AML-193 (cell line): Measurements from ENCODE around the gene NGRN.
"Not testable (repeated sequence)": the region's sequence is repeated elsewhere in the genome, so short reads cannot be mapped to it uniquely, and the experiment has no call there.

Experiments used
- DNase-seq, 2 experiments: peaks; one replicate each; lab custom pipeline; 2025; lab: John Stamatoyannopoulos, UW

NGRN gene

DNA sequence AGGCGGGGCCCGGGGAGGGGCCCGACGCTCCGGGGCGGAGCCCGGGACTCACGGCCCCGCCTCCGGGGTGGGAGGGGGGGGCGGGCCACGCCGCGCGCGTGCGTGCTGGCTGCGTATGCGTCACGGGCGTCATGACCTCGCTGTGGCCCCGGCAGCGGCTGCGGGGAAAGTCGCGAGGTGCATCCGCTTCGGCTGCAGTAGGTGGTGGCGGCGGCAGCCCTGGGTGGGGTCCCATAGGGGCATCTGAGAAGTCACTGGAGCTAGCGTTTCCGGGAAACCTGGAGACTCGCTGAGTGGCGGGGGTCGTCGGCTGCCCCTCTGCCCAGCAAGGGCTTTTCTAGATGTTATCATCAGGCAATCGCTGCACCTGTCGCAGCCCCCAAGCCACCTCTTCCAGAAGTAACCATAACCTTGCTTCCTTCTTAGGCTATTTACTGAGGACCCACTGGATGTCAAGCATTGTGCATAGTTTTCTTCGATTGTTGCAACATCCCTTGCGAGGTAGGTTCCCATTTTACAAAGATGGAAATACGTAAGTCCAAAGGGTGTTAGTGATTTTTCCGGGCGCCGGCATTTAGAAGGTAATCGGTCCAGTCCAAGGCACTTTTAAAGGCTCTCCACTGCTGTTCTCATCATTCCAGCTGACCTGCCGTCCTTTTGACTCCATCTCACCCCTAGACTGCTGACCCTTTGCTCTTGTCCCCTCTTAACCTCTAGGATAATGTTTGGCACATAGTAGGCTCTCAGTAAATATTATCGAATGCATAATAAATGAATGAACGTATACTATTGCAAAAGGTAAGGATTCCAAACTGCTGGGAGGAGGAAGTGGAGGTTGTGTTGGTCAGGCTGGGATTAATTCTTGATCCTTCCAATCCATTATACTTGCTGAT, 31.1 kb upstream of the NGRN start, which contains the start of gene GDPGP1:
GDPGP1 (plus strand) TSS at position 114 of the 893 bp plus-strand sequence. CDS start 6,700 bp downstream, outside the sequence.
- peak in 1 of 2 experiments; percentile 42 for DNase-seq

DNA sequence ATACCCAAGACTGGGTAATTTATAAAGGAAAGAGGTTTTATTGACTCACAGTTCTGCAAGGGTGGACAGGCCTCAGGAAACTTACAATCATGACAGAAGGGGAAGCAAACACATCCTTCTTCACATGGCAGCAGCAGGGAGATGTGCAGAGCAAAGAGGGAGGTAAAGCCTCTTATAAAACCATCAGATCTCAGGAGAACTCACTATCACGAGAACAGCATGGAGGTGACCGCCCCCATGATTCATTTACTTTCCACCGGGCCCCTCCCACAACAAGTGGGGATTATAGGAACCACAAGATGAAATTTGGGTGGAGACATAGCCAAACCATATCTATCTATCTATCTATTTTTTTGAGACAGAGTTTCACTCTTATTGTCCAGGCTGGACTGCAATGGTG, 26.1 kb upstream of the NGRN start:
- no peak for DNase-seq

DNA sequence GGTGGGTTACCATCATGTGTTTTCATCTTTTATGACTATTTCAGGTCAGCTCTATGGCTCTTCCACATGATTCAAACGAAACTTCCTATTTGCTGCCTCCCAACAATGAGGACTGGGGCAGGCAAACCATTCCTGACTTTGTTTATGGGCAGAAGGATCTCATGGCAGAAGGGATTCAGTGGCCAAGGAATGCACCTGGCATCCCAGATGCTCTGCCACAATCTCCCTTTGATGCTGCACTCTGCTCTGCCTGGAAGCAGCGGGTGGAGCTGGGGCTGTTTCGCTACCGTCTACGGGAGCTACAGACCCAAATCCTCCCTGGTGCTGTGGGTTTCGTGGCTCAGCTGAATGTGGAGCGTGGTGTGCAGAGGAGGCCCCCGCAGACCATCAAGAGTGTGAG, 24.6 kb upstream of the NGRN start:
- no peak for DNase-seq

GRCh38 chr15:90241343-90242192, 23.9 kb upstream of the NGRN start:
- no peak for DNase-seq

GRCh38 chr15:90243943-90244639, 21.4 kb upstream of the NGRN start:
- DNase-seq = no peak

GRCh38 chr15:90248789-90249202, 16.7 kb upstream of the NGRN start:
- no peak for DNase-seq

GRCh38 chr15:90249203-90249863, 16.1 kb upstream of the NGRN start, which contains the start of gene TTLL13:
Gene TTLL13, plus strand, starts transcription at chr15:90249556. Its CDS starts 1,075 bp downstream, at chr15:90250631.
- DNase-seq = peak; percentile 51 to 73

DNA sequence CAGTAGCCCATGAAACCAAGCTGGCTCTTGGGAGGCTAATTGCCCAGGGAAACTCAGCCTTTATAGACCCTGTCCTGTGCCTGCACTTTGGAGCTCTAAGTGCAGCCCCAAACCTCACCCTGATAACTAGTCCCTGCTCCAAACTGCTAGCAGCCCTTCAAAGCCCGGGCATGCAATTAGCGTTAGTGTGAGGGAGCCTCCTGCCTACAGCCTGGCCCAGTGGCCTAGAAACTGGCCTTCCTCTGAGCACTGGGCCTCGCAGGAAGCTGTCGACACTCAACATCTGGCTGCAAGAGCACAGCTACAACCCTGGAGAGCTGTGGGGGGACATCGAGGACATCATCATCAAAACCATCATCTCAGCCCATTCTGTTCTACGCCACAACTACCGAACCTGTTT, 7.7 kb upstream of the NGRN start:
- no peak for DNase-seq

DNA sequence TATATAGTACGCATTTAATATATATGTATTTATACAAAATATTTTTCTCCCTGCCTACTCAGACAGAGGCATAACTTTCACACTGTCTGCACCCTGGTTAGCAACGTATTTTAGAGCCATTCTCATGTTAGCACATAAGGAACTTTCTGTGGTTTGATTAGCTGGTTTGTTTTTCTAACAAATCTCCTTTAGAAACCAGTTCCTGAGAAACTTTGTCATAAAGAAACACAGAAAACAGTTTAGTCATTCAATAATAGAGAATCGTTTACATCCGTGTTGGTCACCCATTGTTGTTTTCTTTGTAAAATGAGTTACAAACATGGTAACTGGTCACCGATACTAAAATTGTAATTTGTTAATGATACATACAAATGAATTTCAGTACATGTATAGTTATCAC, 5.9 kb upstream of the NGRN start:
- DNase-seq = no peak

- not testable (repeated sequence) for DNase-seq
Measured at GRCh38 chr15:90260731-90261130, 4.7 kb upstream of the NGRN start.

- no peak for DNase-seq
Measured at GRCh38 chr15:90261811-90262210, 3.7 kb upstream of the NGRN start.

- no peak for DNase-seq
Measured at GRCh38 chr15:90262426-90262825, 3.0 kb upstream of the NGRN start.

- DNase-seq = peak; percentile 14 to 43
Measured at GRCh38 chr15:90264671-90265070, 801 bp upstream of the NGRN start.

GRCh38 chr15:90266061-90266431, 574 bp downstream of the NGRN start:
- DNase-seq = peak; percentile 30 to 34

DNA sequence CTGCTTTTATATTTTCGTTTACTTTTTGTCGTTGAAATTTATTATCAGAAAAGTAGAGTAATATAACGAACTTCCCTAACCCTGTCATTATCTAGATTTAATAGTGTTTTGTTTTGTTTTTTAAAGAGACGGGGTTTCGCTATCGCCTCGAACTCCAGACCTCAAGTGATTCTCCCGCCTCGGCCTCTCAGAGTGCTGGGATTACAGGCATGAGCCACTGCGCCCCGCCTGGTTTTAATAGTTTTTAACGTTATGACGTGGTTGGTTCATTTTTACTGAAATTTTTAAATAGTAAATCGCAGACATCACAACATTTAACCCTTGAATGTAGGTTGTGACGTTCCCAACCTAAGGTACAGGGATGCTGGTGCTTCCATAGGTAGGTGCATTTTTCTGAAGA, 1.0 kb downstream of the NGRN start:
- no peak for DNase-seq

DNA sequence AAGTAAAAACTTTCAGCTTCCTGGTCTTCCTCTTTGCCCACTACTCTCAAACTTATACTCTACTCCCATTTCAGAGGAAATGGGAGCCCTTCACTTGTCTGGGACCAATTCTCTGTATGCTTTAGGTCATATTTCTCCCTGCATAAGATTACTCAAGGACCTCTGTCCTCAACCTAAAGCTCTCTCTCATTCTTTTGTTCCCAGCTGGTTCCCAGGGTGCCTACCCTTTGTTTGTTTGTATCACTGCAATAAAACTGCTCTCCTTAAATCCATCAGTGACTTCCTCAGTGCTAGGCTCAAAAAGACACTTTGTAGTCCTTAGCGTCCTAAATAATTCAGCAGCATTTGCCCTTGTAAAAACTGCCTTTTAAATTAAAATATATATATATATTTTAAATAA, 2.9 kb downstream of the NGRN start:
- DNase-seq = no peak

DNA sequence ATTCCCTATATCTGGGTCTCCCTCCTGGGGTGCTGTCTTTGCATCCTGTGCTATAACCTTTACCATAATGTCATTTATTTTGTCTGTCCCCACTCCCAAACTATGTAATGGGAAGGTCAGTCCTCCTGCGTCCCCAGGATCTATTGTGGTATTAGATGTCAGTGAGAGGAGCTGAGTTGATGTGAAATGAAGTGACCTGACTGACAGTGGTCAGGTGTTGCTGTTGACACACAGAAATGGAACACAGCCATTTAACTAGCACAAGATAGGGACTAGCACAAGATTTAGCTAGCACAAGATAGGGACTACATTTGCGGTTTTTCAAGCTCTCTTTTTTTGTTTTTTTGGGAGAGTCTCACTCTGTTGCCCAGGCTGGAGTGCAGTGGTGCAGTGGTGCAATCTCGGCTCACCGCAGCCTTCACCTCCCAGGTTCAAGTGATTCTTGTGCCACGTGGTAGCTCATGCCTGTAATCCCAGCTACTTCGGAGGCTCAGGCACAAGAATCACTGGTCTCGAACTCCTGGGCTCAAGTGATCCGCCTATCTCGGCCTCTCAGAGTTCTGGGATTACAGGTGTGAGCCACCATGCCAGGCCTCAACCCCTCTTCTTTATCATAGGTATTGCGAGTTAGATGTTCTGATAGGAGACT, 5.2 kb downstream of the NGRN start:
- no peak for DNase-seq

GRCh38 chr15:90271459-90272166, 6.1 kb downstream of the NGRN start:
- no peak for DNase-seq

DNA sequence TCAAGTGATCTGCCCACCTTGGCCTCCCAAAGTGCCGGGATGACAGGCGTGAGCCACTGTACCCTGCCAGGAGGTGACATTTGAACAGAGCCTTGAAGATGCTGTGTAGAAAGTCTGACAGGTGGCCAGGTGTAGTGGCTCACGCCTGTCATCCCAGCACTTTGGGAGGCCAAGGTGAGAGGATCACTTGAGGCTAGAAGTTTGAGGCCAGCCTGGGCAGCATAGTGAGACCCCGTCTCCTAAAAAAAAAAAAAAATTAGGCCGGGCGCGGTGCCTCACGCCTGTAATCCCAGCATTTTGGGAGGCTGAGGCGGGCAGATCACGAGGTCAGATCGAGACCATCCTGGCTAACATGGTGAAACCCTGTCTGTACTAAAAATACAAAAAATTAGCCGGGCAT, 13.0 kb downstream of the NGRN start:
- DNase-seq = not testable (repeated sequence)

DNA sequence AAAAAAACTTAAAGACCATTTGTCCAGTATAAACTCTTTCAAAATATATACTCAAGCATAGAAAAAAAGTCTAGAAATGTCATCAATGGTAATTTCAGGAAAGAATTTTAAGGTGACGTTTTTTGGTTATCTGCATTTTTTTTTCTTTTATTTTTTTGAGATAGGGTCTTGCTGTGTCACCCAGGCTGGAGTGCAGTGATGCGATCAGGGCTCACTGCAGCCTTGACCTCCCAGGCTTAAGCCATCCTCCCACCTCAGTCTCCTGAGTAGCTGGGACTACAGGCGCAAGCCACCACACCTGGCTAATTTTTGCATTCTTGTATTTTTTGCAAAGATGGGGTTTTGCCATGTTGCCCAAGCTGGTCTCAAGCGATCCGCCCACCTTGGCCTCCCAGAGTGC, 15.3 kb downstream of the NGRN start:
- not testable (repeated sequence) for DNase-seq
